DMS53 (cell line): ENCODE data around the gene COL18A1.

ENCODE experiments used
- DNase-seq: peaks from one replicate; lab custom pipeline; 2025; lab: John Stamatoyannopoulos, UW

Gene COL18A1

DNA sequence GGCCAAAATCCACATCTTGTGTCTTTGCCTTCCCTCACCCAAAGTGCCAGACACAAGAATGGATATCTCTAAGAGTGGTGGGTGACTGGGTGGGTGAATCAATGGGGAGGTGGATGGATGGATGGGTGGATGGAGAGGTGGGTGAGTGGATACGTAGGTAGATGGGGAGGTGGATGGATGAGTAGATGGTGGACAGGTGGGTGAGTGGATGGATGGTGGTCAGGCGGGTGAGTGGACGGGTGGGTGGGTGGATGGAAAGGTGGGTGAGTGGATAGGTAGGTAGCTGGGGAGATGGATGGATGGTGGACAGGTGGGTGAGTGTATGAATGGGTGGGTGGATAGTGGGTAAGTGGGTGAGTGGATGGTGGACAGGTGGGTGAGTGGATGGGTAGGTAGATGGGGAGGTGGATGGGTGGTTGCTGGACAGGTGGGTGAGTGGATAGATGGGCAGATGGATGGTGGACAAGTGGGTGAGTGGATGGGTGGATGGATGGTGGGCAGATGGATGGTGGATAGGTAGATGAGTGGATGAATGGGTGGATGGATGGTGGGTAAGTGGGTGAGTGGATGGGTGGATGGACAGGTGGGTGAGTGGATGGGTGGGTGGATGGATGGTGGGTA lies 103.0 kb downstream of the COL18A1 start:
- no peak for DNase-seq

DNA sequence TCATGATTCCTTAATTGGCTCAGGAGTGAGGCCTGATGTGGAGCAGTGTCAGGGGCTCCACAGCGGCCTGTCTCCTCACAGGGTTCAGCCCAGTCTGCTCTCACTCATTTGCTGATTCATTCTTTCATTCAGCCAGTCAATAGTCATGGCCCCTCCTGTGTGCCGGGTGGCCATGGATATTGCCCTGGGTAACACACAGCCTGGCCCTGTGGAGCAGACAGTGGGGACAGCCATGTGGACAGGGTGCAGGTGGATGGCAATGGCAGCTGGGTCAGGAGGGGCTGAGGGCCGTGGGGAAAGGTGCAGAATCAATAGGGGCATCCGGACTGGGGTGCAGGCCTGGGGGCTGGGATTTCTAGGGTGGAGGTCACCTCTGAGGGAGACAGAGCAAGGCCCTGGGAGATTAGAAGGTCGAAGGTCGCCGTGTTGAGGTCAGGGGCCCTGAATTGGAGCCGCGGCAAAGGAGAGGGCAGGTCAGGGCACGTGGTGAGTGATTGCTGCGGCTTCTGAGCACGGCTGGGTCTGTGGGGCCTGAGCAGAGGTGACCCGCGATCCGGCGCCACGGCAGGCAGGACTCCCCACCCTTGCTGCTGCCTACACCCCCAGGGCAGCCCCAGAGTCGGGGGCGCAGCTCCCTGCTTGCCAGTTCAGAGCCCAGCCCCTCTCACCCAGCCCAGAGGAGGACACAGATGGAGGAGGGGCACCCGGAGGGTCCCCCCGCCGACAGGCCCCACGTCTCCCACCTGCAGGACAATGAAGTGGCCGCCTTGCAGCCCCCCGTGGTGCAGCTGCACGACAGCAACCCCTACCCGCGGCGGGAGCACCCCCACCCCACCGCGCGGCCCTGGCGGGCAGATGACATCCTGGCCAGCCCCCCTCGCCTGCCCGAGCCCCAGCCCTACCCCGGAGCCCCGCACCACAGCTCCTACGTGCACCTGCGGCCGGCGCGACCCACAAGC lies 103.9 kb downstream of the COL18A1 start:
- DNase-seq: no peak

DNA sequence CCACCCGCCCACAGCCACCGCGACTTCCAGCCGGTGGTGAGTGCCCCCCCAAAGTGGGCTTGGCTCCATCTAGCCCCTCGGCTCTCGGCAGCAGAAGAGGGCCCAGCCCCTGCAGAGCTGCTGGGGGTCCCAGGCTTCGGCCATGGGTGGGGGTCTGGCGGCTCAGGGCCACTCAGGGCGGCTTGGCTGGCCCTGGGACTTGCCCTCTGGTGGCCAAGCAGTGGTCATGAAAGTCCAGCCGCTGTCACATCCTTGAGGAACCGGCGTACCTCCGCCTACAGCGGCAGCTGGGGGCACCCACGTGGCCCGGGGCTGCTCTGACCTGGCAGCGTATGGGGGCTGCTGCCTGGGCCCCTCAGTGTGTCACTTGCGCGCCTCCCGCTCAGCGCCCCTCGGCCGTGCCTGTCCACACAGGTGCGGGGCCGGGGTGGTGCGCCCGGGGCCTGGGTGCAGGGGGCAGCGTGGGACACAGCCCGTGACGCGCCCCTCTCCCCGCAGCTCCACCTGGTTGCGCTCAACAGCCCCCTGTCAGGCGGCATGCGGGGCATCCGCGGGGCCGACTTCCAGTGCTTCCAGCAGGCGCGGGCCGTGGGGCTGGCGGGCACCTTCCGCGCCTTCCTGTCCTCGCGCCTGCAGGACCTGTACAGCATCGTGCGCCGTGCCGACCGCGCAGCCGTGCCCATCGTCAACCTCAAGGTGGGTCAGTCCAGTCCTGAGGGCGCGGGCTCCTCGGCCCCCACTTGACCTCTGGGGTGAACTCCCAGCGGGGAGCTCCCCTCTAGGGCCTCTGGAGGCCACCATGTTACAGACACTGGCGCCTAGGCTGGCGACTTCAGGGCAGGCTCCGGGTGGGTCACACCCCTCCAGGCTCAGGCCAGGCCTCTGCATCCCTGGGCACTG lies 104.9 kb downstream of the COL18A1 start:
- no peak for DNase-seq

DNA sequence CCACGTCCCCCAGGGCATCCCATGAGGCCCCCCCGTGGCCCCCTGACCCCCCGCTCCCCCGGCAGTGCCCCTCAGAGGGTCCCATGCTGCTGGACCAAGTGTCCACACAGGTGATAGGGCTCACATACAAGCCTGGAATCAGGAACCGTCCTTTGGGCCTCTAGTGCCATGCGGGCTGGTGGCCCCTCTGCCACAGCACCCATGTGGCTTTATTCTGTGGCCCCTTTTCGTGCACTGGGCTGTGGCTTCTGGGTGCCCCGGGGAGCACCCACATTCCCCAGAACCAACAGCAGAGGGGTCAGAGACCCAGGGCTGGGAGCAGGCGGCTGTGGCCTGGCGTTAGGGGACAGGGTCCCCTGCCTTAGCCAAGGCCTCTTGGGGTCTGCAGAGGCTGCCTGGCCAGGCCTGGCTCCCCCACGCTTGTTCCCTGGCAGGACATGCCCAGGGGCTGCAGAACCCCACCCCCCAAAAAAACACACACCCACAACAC lies 105.5 kb downstream of the COL18A1 start:
- DNase-seq: no peak

DNA sequence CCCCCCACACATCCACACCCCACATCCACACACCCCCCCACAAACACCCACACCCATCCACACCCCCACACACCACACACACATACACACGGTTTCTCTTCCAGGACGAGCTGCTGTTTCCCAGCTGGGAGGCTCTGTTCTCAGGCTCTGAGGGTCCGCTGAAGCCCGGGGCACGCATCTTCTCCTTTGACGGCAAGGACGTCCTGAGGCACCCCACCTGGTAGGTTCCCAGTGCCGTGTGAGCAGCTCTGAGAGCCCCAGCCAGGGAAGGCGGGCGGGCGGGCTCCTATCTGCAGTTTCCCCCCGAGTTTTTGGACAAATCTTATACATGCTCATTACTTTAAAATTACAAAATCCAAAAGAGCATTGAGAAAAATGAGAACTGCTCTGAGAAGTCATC lies 106.0 kb downstream of the COL18A1 start:
- no peak for DNase-seq

DNA sequence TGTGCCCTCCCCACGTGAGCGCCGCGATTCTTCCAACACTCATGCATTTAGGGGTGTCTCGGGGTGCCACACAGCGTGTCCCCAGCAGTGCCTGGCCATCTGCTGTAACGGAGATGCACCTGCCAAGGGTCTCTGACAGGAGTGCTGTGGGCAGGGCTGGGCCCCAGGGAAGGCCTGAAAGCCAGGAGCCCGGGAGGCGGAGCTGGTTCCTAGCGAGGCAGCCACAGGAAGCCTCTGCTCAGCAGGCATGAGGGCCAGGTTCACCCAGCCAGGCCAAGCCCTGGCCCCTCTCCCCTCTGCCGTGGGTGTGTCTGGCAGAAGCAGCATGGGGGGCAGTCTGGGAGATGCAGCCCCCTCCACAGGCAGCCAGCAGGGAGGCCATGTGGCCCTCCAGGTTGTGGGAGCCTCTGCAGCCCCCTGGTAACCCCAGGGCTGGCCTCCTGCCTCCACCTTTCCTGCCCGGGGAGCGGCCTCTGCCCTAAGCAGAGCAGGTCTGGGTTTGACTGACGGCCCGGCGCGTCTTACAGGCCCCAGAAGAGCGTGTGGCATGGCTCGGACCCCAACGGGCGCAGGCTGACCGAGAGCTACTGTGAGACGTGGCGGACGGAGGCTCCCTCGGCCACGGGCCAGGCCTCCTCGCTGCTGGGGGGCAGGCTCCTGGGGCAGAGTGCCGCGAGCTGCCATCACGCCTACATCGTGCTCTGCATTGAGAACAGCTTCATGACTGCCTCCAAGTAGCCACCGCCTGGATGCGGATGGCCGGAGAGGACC lies 106.9 kb downstream of the COL18A1 start:
- no peak for DNase-seq

DNA sequence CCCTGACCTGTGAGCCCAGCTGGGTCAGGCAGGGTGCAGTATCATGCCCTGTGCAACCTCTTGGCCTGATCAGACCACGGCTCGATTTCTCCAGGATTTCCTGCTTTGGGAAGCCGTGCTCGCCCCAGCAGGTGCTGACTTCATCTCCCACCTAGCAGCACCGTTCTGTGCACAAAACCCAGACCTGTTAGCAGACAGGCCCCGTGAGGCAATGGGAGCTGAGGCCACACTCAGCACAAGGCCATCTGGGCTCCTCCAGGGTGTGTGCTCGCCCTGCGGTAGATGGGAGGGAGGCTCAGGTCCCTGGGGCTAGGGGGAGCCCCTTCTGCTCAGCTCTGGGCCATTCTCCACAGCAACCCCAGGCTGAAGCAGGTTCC lies 107.6 kb downstream of the COL18A1 start:
- no peak for DNase-seq

DNA sequence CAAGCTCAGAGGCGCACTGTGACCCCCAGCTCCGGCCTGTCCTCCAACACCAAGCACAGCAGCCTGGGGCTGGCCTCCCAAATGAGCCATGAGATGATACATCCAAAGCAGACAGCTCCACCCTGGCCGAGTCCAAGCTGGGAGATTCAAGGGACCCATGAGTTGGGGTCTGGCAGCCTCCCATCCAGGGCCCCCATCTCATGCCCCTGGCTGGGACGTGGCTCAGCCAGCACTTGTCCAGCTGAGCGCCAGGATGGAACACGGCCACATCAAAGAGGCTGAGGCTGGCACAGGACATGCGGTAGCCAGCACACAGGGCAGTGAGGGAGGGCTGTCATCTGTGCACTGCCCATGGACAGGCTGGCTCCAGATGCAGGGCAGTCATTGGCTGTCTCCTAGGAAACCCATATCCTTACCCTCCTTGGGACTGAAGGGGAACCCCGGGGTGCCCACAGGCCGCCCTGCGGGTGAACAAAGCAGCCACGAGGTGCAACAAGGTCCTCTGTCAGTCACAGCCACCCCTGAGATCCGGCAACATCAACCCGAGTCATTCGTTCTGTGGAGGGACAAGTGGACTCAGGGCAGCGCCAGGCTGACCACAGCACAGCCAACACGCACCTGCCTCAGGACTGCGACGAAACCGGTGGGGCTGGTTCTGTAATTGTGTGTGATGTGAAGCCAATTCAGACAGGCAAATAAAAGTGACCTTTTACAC lies 108.2 kb downstream of the COL18A1 start:
- DNase-seq: peak; percentile 83

DNA sequence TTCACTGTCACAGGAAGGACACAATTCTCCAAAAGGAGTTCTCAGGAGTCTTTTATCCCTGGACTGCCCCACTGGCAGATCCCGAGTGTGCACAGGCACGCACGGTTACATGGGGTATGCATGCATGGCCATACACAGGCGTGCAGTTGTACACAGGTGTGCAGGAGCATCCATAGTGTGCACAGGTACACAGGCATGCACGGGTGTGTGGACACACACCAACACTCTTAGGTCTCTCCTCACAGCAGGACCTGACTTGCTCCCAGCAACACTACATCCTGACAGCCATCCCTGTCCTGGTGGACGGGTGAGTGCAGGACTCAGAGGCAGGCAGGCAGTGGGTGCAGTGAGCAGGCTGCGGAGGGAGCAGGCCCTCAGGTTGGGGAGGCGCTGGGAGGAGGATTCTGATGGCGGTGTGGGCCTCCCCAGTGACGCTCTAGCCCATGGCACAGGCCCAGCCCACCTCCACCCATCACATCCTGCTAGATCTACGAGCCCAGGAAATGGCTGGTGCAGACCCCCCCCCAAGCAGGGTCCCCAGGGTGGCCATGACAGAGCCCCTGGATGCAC lies 108.9 kb downstream of the COL18A1 start:
- peak; percentile 50 for DNase-seq

DNA sequence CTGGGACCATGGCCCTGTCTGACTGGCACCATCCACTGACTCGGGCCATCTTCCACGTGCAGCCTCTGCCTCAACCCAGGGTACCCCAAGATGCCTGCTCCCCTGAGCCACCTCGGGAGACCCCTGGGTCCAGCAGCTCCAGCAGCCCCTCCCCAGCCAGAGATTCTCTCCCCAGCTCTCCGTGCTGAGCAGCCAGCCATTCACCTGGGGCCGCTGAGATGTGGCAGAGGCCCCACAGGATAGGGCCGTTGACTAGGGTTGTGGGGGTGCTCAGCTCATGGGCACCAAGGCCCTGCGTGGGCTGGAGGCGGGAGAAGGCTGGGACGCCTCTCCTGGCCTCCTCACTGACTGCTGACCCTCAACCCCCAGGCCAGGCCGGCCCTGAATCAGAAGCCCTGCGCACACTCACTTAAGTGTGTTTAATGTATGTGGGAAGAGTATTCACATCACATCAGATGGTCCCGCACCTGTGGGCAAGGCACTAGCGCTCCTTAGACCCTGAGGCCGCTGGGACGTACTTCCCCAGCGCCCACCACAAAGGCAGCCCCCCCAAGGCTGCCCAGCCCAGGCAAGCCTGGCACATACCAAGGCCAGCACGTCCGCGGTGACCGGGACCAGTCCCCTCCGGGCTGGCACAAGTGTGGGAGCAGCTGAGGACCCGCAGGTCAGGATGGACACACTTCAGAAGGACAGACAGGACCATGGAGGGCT lies 109.5 kb downstream of the COL18A1 start:
- no peak for DNase-seq

DNA sequence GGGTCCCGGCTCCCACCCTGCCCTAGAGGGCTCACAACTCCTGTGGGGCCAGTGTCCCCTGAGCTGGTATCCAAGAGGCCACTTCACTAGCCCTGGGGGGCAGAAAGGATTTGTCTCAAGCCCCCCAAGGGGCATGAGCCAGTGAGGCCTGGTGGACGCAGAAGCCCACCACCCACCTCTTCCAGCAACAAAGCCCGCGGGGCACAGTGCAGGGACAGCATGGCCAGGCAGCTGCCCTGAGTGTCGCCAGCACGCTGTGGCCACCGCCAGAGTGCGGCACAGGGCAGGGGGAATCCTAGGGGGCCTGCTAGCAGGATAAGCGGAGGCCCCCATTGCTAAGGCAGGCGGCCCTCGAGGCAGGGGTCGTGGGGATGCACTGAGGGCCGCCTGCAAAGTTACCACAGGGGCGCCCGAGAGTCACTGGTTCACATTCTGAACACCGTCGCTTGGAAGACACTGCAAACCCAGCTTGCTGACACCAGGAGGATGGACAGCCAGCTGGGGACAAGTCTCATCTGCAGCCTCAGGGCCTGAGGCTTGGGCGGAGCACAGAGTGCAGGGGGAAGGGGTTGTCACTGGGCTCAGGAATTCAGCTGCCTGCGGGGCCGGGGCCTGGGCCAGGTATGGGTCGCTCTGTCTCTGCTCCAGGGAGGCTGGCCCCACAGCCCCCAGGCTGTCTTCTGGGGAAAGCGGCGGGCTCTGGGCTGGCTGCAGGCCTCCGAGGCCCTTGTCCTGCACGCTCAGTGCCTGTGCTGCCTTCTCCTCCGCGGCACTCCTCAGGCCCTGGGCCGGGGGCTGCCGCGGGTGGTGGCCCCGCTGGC lies 110.5 kb downstream of the COL18A1 start:
- no peak for DNase-seq

DNA sequence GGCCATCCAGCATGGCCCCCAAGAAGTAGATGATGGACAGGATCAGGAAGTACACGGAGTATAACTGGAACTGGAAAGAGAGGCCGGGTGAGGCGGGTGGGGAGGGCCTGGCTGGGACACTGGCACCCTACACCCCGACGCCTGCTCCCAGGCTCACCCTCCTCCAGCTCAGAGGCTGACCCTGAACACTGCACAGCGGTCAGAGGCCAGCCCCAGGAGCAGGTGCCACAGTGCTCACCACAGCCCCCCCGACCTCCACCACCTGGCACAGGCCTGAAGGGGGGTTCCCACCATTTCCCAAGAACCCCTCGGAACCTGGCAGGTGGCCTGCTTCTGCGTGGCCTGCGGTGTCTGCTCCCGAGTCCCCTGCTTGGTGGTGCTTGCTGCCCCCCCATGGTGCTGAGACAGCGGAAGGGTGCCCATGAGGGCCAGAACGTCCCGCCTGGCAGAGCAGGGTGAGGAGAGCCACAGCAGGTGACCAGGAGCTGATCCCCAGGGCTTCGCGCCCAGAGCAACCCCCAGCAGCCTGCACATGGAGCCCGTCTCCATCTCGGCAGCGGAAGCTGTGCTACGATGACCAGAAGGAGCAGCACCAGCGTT lies 111.2 kb downstream of the COL18A1 start:
- no peak for DNase-seq

DNA sequence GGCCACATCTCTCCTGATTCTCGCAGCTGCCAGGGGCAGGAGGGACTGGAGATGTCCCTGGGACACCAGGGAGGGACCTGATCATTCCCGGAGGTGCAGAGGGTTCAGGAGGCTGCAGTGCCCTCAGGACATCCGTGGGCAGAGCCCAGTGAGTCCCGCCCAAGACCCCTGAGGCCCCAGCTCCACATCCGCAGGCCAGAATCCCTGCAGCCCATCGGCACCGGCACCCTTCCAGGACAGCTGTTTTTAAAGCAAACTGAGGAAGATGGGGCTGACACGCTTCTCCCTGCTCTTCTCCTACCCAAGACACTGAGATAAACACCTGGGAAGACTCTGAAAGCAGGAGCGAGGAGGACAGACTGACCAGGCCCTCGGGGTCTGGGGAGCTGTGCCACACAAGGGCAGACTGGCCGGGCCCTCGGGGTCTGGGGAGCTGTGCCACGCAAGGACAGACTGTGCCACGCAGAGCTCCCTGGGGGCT lies 111.7 kb downstream of the COL18A1 start:
- DNase-seq: no peak

DNA sequence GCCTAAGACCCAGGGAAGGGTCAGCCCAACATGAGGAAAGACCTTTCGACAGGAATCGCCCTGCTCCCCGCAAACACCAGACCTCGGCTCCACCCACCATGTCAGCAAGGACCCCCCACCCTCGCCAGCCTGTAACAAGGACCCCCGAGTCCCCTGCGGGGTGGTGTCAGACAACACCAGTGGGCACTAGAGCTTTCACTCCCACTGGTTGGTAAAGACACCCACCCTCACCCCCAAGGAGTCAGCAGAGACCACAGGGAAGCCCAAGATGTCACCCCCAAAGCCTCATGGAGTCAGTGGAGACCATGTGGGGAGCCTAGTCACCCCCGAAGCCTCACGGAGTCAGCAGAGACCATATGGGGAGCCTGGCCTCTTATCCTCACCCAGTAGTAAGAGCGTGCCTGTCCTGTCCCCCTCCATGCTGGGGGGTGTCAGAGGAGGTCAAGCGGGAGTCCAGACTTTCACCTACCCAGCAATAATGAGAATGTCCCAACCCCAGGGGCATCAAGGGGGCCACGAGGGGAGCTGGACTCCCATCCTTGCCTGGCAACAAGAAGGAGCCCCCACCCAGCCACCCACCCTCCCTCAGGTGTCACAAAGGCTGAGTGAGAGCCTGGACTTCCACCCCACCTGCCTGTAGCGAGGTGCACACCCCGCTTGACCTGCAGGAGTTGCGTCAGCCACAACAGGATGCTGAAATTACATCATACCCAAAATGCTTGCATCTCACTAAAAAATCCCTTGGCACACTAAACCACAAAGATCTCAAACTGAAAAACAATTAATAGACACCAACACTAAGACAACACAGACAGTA lies 112.5 kb downstream of the COL18A1 start:
- no peak for DNase-seq

DNA sequence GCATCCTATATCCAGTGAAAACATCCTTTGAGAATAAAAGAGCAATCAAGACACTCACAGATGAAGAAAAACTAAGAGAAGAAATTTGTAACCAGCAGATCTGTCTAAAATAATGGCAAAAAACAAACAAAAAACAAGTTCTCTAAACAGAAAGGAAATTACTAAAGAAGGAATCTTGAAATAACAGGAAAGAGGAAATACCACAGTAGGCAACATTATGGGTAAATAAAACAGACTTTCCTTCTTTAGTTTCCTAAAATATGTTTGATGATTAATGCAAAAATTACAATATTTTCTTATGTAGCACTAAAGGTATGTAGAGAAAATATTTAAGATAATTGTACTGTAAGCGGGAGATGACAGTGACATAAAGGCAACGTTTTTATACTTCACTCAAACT lies 113.8 kb downstream of the COL18A1 start:
- no peak for DNase-seq

DNA sequence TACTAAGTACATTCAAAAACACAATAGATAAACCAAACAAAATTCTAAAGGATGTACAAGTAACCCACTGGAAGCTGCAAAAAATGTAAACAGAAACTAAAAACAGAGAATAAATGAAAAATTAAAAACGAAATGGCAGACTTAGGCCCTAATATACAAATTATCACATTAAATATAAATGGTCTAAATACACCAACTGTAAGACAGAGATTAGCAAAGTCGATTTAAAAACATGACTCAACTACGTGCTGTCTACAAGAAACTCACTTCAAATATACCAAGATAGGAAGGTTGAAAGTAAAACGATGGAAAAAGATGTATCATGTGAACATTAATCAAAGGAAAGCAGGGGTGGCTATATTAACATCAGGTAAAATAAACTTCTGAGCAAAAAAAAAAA lies 114.2 kb downstream of the COL18A1 start:
- no peak for DNase-seq

DNA sequence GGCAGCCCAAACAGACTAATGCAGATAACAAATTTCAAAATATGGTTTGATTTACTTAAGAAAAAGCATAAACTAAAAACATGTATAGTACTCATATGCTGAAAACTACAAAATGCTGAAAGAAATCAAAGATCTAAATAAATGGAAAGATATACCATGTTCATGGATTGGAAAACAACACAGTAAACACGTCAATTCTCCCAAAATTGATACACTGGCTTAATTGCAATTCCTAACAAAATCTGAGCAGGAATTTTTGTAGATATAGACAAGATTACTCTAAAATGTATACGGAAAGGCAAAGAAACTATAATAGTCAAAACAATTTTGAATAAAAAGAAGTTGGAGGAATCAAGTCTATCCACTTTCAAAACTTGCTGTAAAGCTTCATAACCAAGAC lies 116.3 kb downstream of the COL18A1 start:
- DNase-seq: no peak

DNA sequence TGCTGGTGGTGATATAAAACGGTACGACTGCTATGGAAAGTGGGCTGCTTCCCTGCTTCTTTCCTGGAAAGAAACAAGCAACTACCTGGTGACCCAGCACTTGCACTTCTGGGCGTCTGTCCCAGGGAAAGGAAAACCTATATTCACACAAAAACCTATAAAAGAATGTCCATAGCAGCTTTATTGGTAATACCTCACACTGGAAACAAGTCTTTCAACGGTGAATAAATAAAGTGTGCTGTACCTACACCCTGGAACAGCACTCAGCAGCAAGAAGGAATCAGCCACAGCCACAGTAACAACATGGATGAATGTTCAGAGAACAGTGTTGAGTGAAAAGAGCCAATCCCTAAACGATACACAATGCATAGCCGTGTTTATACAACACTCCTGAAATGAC lies 117.4 kb downstream of the COL18A1 start:
- no peak for DNase-seq
